AG08395 (cell line): ENCODE results near the gene FZD7.

Experiments
- DNase-seq: peaks from one replicate; pipeline ENCODE4 v3.0.0; 2012; ENCODE audit warnings: mixed read lengths, low spot score

FZD7 gene

DNA sequence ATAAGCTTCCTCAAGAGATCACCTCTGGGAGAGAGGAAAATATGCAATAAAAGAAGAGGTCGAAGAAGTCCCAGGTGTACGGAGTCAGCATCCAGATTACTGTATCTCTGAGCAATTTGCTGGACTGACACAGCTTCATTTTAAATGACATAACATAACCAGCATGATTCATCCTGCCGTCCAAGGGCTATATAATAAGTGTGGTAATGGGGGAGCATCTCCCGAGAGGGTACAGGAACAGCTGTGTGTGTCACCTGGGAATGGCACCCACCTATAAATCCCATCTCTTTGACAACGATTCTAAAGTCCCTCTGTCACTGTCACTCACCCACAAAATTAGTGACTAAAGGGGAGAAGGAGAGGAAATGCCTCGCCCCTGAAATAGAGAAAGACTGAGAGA, 19.3 kb upstream of the FZD7 start:
- DNase-seq: no peak

DNA sequence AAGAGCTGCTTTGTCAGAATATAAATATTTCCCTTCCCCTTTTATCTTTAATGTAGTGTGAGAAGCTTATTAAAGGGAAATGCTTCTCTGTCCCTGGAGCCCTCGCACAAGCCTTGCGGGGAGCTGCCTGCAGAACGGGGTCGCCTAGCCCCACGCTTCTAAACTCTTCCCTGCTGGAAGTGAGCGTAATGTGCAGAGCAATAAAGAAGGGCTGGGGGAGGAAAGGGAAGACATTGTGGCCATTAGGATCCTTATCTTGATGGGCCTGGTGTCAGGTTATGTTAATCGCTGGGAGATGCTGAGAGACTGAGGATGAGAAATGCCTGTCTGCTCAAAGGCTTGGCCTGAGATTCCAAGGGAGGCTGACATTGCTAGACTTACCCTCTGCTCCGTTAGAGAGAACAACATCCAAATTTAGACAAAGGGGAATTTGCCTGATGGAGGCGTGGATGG, 18.9 kb upstream of the FZD7 start:
- no peak for DNase-seq

DNA sequence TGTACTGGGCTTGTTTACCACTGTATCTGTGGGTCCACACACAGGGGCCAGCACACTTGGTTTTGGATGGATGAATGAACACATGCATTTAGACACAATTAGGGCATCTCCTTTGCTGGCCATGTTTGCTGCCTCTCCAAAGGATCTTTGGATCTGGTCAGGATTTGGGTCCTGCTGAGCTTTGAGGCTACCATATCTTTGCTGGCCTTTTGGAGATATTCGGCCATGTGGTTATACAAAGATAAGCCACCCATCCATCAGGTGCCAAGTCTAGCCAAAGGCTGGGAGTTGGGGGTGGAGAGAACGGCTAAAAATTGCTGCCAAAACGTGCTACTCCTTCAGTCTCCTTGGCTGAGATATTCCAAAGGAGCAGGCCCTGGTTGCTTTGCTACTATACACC, 18.2 kb upstream of the FZD7 start:
- DNase-seq: no peak

DNA sequence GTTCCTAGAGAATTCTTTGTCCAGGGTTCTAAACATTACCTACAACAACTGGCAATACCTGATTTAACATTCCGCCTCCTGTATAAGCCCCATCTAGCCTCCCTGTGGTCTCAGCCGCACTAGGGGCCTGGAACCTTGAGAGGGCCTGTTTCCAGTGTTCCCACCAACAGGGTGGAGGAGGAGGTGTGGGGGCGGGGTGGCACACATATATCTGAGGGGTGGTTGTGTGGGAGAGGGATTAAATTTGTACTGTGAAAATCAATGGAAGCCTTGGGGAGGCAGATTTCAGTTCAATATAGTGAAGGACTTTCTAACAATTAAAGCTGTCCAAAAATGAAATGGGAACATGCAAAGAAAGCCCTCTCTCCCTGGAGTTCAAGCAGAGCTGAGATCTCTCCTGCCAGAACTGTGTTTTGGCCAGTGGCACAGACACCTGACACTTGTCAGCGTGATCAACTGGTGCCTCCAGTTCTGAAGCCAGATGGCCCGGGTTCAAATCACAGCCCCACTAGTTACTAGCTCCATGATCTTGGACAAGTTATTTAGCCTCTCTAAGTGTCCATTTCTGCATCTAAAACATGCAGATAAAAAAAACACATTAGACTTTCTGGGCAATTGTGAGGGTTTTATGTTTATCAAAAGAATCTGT, 17.0 kb upstream of the FZD7 start:
- no peak for DNase-seq

DNA sequence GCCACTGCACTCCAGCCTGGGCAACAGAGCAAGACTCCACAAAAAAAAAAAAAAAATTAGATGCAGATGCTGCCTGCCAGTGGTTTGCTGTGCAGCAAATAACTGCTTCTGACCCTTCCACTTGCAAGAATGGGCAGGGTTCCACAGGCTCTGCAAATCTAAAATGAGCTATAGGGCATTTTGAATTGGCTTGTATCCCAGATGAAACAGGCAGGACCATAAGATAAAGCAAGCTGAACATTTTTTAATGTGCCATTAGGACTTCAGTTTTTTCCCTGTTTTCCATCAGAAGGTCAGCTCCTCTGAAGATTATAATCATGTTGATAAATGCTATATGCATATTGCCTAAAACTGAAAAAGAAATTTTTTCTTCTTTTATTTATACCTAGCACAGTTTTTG, 15.7 kb upstream of the FZD7 start:
- DNase-seq: no peak

DNA sequence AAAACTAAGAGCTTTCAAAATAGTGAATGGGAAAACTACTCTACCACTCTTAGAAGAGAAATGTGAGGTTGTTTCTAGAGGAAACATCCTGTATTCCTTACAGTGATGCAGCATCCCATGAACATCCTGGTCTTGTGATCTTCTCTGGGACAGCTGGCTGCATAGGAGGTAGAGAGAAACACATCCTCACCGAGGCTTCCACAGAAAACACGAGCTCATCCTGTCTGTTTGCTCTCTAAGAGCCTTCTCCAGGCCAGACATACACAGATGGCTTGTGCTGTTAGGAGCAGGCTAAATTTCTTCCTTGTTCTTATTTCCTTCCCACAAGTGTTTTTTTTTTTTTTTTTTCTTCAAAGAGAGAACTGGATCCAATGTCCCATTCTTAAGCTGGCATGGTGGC, 14.7 kb upstream of the FZD7 start:
- DNase-seq: no peak

DNA sequence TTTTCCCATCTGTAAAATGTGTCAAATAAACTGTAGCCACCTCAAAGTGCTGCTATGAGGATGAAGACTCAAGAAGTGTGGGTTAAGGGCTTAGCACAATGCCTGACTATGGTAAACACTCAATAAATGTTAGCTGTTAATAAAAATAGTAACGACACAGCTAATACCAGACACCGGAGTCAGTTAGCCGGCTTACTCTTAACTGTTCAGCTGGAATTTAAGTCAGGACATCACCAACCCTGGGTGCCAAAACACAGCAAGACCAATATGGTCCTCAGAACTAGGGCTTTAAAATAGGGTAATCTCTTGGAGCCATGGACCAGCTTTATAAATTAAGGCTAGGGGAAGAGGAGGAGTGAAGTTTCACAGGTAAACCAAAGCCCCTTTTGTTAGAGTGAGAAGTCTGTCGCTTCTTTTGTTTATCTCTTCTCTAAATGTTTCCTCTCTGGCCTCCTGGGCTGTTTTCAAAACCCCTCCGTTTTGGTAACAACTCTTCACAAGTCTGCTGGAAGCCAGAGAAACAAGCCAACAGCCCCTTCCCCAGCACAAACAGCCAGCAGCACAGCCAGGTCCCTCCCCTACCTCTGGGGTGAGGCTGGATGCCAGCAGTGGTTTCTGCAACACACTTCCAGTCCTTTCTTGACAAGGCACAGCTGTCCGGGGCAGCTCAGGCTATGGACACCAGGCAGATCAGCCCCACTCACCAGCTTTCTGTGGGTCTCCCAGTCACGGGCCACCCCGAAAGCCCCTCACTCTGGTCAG, 13.8 kb upstream of the FZD7 start:
- DNase-seq: no peak

DNA sequence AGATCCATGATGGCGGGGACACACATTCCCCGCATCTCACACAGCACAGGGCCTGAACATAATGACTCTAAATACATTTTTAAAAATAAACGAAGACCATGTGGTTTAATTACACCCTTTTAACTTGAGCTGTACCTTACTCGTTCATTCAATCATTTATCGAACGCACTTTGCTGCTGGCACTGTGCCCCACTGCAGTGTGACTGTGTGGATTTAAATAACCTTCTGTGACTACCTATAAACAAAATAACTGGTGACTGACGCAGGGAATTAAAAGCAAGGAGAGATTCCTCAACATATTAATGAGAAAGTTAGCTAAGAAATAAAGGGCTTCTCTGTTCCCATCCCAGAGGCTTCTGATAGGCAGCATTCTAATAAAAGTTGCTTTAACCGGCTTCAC, 10.9 kb upstream of the FZD7 start:
- no peak for DNase-seq

DNA sequence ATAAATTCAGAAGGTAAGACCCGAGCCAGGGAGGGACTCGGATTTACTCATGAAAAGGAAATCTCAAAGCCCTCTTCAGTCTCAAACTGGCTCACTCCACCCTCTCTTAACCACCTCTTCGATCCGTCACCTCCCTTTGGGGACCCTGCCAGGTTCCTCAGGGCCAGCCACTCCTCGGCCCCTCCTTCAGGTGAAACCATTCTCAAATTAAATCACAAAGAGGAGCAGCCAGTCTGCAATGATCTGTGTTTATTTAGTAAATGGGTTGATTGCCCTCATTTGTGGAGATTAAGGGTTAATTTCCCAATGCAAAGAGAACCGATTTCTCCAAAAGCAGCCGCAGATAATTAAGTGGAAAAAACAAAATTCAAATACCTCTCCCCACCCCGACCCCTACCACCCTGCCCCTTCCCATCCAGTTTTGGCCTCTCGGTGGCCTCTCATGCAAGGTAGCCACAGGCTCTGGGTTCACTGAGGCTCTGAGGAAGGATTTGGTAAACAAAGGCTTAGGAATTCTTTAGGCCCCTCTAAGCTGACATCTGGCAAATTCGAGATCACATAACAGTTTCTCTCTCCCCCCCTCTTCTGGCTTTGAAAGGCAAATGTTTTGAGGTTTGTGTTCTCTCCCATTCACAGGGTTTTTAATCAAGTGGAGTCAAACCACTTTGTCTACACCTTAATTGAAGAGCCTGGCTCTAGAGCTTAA, 10.3 kb upstream of the FZD7 start:
- DNase-seq: no peak

DNA sequence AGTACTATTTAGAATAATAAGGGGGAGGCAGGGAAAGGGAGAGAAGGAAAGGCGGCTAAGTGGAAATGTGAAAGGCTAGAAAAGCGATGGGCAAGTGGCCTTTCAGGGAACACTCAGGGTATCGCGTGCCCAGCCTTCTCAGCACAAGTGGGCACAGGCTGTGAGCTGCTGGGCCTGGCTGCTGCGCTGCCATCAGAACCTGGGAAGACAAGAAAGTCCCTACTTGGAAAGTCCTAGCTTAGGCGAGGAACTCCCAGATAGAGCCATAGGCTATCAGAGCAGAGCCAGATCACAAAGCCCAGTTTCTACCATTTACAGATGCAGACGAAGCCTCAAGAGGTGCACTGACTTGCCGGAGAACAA, 9.8 kb upstream of the FZD7 start:
- no peak for DNase-seq

DNA sequence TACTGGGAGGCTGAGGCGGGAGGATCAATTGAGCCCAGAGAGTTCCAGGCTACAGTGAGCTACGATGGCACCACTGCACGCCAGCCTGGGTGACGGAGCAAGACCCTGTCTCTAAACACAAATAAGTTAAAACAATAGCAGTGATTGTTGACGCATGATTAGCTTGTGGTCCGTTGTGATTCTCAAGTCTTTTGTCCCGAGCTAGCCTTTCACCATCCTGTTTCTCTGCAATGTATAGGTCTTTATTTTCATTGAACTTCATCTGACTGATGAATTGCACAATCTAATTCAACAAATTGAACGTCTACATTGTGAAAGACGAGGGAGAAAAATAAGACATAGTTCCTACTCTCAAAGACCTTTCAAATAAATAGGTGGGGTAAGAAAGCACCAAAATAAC, 8.8 kb upstream of the FZD7 start:
- no peak for DNase-seq

DNA sequence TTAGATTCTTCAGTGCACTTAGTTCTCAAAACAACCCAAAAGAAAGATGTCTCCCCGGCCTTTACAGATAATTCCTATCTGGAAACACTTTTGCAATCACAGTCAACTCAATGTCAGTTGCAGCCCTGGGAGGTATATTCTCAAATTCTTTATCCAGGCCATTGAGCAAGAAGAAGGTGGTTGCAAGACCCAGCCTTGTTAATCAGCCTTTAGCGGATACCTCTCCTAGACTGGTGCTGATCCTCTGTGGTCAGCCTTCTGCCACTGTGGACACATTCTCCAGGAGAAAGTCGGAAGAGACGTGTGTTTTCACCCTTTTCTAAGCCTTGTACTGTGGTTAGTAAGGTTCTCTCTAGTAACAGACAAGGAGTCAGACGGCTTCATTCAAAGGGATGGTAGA, 7.8 kb upstream of the FZD7 start:
- DNase-seq: no peak

DNA sequence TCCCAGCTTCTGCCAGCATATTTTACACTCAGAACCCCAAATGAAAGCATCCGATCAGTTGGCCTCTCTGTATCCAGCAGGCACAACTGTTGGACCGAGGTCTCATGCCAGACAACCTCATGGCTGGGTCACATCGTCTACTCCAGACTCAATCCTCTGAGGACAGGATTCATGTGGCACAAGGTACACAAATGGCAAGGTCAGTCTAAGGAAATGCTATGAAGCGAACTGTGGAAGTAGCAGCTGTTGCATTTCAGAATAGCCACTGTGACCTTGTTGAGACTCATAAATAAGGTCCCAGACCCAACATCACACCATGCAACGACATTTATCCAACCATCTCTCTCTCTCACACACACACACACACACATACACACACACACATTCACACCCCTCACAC, 7.1 kb upstream of the FZD7 start:
- no peak for DNase-seq

DNA sequence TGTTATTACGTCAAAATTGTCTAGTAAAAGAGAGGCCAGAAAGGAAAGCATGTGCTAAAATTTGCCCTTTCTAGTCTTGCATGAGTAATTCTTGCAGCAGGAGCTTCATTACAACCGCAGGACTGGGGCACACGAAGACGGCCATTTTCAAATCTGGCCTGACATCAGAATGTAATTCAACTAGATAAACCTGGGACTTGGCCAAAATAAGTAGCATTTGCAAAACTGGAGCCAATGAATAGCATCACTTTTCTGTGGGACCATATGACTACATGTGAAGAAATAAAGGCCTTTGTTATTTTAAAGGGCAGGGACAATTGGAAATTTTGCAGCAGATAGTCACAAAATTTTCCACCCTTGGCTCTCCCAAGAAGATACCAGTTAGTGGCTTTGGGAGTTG, 3.0 kb upstream of the FZD7 start:
- peak; percentile 59 for DNase-seq

DNA sequence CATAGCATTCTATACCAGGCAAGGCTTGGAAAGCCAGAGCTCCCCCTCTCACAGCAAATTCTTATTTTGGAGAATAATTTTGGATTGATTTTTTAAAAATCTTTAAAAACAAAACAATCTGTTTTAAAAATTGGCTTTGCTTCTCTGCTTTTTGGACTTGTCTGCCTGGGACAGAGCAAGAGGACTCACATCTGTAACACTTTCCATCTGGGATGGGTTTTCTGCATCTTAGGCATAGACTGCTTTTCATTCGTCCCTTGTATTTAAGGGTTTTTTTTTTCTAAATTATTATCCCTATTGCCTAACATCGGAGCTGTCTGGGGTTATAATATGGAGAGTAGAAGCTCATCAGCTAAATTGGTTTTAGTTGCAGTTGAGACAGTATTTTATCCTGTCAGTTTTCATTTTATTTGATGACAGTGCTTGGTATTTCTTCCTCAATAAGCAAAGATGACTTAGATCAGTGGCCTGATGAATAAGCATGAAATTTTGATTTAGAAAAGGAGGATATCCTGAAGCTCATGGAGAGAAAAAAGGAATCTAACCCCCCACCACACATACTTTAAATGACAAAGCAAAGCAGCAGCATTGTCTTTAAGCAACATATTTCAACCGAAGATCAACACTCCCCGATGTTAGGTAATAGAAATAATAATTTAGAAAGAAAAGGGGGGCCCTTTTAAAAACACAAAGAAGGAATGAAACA, 2.3 kb upstream of the FZD7 start:
- DNase-seq: no peak

DNA sequence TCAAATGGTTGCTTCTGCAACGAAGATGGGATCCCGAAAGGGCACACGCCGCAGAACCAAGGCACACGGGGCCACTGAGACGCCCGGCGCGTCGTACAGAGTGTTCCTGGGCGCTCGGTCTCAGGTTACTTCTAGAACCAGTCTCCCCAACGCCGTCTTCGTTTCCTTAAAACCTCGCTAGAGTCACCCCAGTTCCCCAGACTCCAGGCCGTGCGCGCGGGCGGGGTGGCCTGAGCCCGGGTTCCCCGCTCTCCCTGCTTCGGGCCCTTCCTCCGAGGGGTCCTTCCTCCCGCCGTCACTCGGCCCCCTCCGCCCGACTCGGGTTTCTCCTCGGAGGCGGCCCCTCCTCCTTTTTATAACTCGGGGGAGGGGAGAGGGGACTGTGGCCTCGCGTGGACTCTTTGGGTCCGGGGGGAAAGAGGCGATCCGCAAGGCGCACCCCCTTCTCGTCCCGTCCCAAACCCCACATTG, 774 bp upstream of the FZD7 start:
- peak; percentile 32 for DNase-seq

DNA sequence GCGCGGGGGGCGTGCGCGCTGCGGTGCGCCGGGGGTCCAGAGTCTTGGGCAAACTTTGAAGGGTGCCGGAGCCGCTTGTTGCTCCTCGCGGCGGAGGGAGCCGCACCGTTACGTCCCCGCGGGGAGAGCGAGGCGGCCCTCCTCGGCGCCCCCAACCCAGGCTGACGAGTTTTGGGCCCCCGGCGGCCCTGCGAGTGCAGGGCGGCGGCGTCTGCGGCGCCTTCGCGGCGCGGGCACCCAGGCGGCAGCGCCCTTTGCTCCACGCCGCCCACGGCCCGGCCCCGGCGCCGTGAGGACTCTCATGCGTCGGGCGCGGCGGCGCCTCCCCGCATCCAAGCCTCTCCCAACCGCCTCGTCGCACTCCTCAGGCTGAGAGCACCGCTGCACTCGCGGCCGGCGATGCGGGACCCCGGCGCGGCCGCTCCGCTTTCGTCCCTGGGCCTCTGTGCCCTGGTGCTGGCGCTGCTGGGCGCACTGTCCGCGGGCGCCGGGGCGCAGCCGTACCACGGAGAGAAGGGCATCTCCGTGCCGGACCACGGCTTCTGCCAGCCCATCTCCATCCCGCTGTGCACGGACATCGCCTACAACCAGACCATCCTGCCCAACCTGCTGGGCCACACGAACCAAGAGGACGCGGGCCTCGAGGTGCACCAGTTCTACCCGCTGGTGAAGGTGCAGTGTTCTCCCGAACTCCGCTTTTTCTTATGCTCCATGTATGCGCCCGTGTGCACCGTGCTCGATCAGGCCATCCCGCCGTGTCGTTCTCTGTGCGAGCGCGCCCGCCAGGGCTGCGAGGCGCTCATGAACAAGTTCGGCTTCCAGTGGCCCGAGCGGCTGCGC, 814 bp downstream of the FZD7 start:
- DNase-seq: no peak

DNA sequence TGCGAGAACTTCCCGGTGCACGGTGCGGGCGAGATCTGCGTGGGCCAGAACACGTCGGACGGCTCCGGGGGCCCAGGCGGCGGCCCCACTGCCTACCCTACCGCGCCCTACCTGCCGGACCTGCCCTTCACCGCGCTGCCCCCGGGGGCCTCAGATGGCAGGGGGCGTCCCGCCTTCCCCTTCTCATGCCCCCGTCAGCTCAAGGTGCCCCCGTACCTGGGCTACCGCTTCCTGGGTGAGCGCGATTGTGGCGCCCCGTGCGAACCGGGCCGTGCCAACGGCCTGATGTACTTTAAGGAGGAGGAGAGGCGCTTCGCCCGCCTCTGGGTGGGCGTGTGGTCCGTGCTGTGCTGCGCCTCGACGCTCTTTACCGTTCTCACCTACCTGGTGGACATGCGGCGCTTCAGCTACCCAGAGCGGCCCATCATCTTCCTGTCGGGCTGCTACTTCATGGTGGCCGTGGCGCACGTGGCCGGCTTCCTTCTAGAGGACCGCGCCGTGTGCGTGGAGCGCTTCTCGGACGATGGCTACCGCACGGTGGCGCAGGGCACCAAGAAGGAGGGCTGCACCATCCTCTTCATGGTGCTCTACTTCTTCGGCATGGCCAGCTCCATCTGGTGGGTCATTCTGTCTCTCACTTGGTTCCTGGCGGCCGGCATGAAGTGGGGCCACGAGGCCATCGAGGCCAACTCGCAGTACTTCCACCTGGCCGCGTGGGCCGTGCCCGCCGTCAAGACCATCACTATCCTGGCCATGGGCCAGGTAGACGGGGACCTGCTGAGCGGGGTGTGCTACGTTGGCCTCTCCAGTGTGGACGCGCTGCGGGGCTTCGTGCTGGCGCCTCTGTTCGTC, 1.7 kb downstream of the FZD7 start:
- no peak for DNase-seq

DNA sequence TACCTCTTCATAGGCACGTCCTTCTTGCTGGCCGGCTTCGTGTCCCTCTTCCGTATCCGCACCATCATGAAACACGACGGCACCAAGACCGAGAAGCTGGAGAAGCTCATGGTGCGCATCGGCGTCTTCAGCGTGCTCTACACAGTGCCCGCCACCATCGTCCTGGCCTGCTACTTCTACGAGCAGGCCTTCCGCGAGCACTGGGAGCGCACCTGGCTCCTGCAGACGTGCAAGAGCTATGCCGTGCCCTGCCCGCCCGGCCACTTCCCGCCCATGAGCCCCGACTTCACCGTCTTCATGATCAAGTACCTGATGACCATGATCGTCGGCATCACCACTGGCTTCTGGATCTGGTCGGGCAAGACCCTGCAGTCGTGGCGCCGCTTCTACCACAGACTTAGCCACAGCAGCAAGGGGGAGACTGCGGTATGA, 2.3 kb downstream of the FZD7 start:
- no peak for DNase-seq

DNA sequence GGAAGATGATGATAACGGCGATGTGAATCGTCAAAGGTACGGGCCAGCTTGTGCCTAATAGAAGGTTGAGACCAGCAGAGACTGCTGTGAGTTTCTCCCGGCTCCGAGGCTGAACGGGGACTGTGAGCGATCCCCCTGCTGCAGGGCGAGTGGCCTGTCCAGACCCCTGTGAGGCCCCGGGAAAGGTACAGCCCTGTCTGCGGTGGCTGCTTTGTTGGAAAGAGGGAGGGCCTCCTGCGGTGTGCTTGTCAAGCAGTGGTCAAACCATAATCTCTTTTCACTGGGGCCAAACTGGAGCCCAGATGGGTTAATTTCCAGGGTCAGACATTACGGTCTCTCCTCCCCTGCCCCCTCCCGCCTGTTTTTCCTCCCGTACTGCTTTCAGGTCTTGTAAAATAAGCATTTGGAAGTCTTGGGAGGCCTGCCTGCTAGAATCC, 3.0 kb downstream of the FZD7 start:
- DNase-seq: no peak

DNA sequence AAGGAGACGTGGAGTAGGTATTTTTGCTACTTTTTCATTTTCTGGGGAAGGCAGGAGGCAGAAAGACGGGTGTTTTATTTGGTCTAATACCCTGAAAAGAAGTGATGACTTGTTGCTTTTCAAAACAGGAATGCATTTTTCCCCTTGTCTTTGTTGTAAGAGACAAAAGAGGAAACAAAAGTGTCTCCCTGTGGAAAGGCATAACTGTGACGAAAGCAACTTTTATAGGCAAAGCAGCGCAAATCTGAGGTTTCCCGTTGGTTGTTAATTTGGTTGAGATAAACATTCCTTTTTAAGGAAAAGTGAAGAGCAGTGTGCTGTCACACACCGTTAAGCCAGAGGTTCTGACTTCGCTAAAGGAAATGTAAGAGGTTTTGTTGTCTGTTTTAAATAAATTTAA, 3.4 kb downstream of the FZD7 start:
- DNase-seq: peak; percentile 28
